SK-N-SH (cell line): ENCODE measurements around the gene ZNF609. TPM values are rescaled to one million over a fixed set of nuclear protein-coding genes. Genes with fewer than 3 reads are reported as not detected.

Experiments
- CTCF ChIA-PET: fragments of 300-600, 350-600 bp; formaldehyde crosslinking; extraction: SDS; loops from one replicate; lab custom pipeline; 2021; lab: Yijun Ruan, JAX
- POLR2A ChIA-PET: fragments of 350-600 bp; sonication (Branson Sonifier 250); formaldehyde crosslinking; extraction: SDS; loops from one replicate; lab custom pipeline; 2020; ENCODE audit warnings: antibody characterized with exemption, inconsistent platforms; lab: Yijun Ruan, JAX
- DNase-seq: peaks from one replicate; pipeline ENCODE4 v3.0.0; 2012
- H2AFZ ChIP-seq: fragments of 200-600 bp; sonication (generic); 2 replicates; pipeline ENCODE4 v1.8.1; 2016; ENCODE audit warnings: antibody characterized with exemption, mild to moderate bottlenecking, low read depth
- H3F3A ChIP-seq: fragments of 200-600 bp; sonication (generic); replicated peaks from 2 replicates; pipeline ENCODE3; 2016; ENCODE audit warnings: antibody characterized with exemption, mild to moderate bottlenecking; ENCODE audit not compliant: insufficient read depth
- H3K27ac ChIP-seq, 2 experiments: fragments of 200-500 bp in 1 of 2; fragments of 200-600 bp in 1 of 2; sonication (Bioruptor generic) in 1 of 2; sonication (generic), shearing (Covaris generic) in 1 of 2; 2 replicates each; pipeline versions ENCODE4 v1.5.1 to v1.6.1; 2014 to 2016; ENCODE audit warnings: low read depth in 2 of 2, inconsistent platforms in 1 of 2, low read length in 1 of 2, mild to moderate bottlenecking in 1 of 2, mixed read lengths in 1 of 2
- H3K27me3 ChIP-seq: fragments of 200-600 bp; sonication (generic), shearing (Covaris generic); 2 replicates; pipeline ENCODE4 v1.6.1; 2016; ENCODE audit warnings: mixed run types; ENCODE audit not compliant: insufficient read depth
- H3K36me3 ChIP-seq, 2 experiments: fragments of 200-500 bp in 1 of 2; fragments of 200-600 bp in 1 of 2; sonication (Bioruptor generic) in 1 of 2; sonication (generic) in 1 of 2; replicated peaks in 1 of 2; 2 replicates each; pipeline versions ENCODE3 to v1.5.1; 2014 to 2016; ENCODE audit warnings: low read length in 1 of 2, mild to moderate bottlenecking in 1 of 2; ENCODE audit not compliant: insufficient read depth in 2 of 2, control insufficient read depth in 1 of 2
- H3K4me1 ChIP-seq, 2 experiments: fragments of 200-500 bp in 1 of 2; fragments of 200-600 bp in 1 of 2; sonication (Bioruptor generic) in 1 of 2; sonication (generic), shearing (Covaris generic) in 1 of 2; 2 replicates each; pipeline versions ENCODE4 v1.5.1 to v1.6.1; 2014 to 2016; ENCODE audit warnings: low read depth in 1 of 2, low read length in 1 of 2, mixed run types in 1 of 2; ENCODE audit not compliant: insufficient read depth in 2 of 2, control insufficient read depth in 1 of 2
- H3K4me2 ChIP-seq: fragments of 200-600 bp; sonication (generic), shearing (Covaris generic); 2 replicates; pipeline ENCODE4 v1.6.1; 2017; ENCODE audit warnings: mixed run types
- H3K4me3 ChIP-seq, 2 experiments: fragments of 200-500 bp in 1 of 2; fragments of 200-600 bp in 1 of 2; sonication (Bioruptor generic) in 1 of 2; sonication (generic), shearing (Covaris generic) in 1 of 2; 2 replicates each; pipeline versions ENCODE4 v1.5.1 to v1.8.1; 2014 to 2016; ENCODE audit warnings: low read depth in 2 of 2, inconsistent platforms in 1 of 2, low read length in 1 of 2, mild to moderate bottlenecking in 1 of 2, mixed read lengths in 1 of 2, moderate library complexity in 1 of 2
- H3K79me2 ChIP-seq: fragments of 200-600 bp; sonication (generic); 2 replicates; pipeline ENCODE4 v1.8.1; 2017; ENCODE audit warnings: mild to moderate bottlenecking; ENCODE audit not compliant: insufficient read depth
- H3K9ac ChIP-seq: fragments of 200-600 bp; sonication (generic); 2 replicates; pipeline ENCODE4 v1.6.1; 2017; ENCODE audit warnings: mixed run types
- H3K9me2 ChIP-seq: fragments of 200-600 bp; sonication (generic); 2 replicates; pipeline ENCODE4 v1.6.1; 2017; ENCODE audit warnings: mixed run types
- H3K9me3 ChIP-seq: fragments of 200-600 bp; sonication (generic); 2 replicates; pipeline ENCODE4 v1.6.1; 2017; ENCODE audit warnings: mixed run types, mild to moderate bottlenecking, moderate library complexity
- H4K20me1 ChIP-seq: fragments of 200-600 bp; sonication (generic); 2 replicates; pipeline ENCODE4 v1.6.1; 2017; ENCODE audit warnings: mild to moderate bottlenecking, mixed run types; ENCODE audit not compliant: insufficient read depth
- CHD2 ChIP-seq: fragments of 150-350 bp; IDR thresholded peaks from 2 replicates; pipeline ENCODE4 v1.6.1; 2018; ENCODE audit warnings: low read length; ENCODE audit not compliant: partially characterized antibody
- ELF1 ChIP-seq: IDR thresholded peaks from 2 replicates; pipeline ENCODE4 v1.4.0; 2012
- EZH2phosphoT487 ChIP-seq: fragments of 200-600 bp; sonication (generic); IDR thresholded peaks from 2 replicates; pipeline ENCODE4 v1.6.1; 2017; ENCODE audit warnings: low read depth, mixed run types, mild to moderate bottlenecking, antibody characterized with exemption, moderate library complexity, borderline replicate concordance
- FOXJ3 ChIP-seq: sonication (generic); formaldehyde crosslinking; IDR thresholded peaks from 2 replicates; pipeline ENCODE4 v1.5.1; 2020; ENCODE audit warnings: mild to moderate bottlenecking, missing genetic modification reagents
- FOXM1 ChIP-seq: IDR thresholded peaks from 2 replicates; pipeline ENCODE4 v1.4.0; 2012; ENCODE audit warnings: low read depth, mild to moderate bottlenecking
- GABPA ChIP-seq: IDR thresholded peaks from 2 replicates; pipeline ENCODE4 v1.4.0; 2012; ENCODE audit warnings: low read depth, mild to moderate bottlenecking
- GATA2 ChIP-seq: sonication (generic); formaldehyde crosslinking; IDR thresholded peaks from 2 replicates; pipeline ENCODE4 v1.5.0; 2020; ENCODE audit warnings: mild to moderate bottlenecking, missing genetic modification reagents
- JUND ChIP-seq: IDR thresholded peaks from 2 replicates; pipeline ENCODE4 v1.4.0; 2012
- MEF2A ChIP-seq: IDR thresholded peaks from 2 replicates; pipeline ENCODE4 v1.4.0; 2012; ENCODE audit warnings: low read depth, borderline replicate concordance
- NRF1 ChIP-seq: IDR thresholded peaks from 2 replicates; pipeline ENCODE4 v1.6.1; 2012; ENCODE audit warnings: low read depth, mild to moderate bottlenecking, low read length
- RXRA ChIP-seq: IDR thresholded peaks from 2 replicates; pipeline ENCODE4 v1.4.0; 2012; ENCODE audit warnings: low read depth, mild to moderate bottlenecking, borderline replicate concordance
- SMC3 ChIP-seq: IDR thresholded peaks from 2 replicates; pipeline ENCODE4 v1.6.1; 2012; ENCODE audit warnings: low read depth, low read length, improper control_type of control experiment
- TCF12 ChIP-seq: IDR thresholded peaks from 2 replicates; pipeline ENCODE4 v1.4.0; 2012
- TEAD4 ChIP-seq: IDR thresholded peaks from 2 replicates; pipeline ENCODE4 v1.4.0; 2012; ENCODE audit warnings: mild to moderate bottlenecking, borderline replicate concordance; ENCODE audit not compliant: insufficient read depth
- WGBS: methylation state at CpG from one replicate; pipeline ENCODE4 v1.1.6; 2017; ENCODE audit warnings: low lambda C conversion rate; 5-methylcytosine and 5-hydroxymethylcytosine counted together
- polyA plus RNA-seq, 3 experiments: library from polyadenylated mRNA; depleted of rRNA; stranded (reverse); fragments of >200 nt; gene quantifications; 2 replicates each; pipeline ENCODE4 v1.2.3, GENCODE V29; 2012
- TF ChIP-seq, protein P1 (sequence below): IDR thresholded peaks from 2 replicates; pipeline ENCODE4 v1.4.0; 2012; ENCODE audit warnings: low read depth
- TF ChIP-seq, protein P2 (sequence below): IDR thresholded peaks from 2 replicates; pipeline ENCODE4 v1.4.0; 2012; ENCODE audit warnings: low read depth, borderline replicate concordance
- TF ChIP-seq, protein P3 (sequence below): fragments of 150-350 bp; IDR thresholded peaks from 2 replicates; pipeline ENCODE4 v1.6.1; 2017; ENCODE audit warnings: antibody characterized with exemption, low read length, low read depth, borderline replicate concordance

ZNF609 gene
- polyA plus RNA-seq, 1 of the 3 experiments (the other 2 are of a cell fraction), result 12.6 TPM

DNA sequence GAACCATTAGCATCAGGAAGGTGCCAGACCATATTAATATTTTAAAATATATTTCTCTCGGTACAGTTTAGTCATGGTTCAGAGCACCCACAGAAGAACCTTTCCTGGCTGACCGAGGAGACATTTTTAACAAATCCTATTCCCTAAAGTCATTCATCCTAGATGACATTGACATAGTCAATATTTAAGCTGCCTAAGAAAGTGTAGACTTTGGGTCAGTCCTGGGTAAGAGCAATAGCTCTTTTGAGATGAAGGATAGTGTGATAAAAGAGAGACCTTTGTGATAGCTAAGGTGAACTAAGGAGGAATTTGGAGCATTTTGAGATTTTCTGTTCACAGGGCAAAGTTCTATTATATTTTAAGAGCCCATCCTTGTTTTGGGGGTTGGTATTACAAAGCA, 47.5 kb downstream of the ZNF609 start:
- Histone ChIP-seq H4K20me1 (peaks cover 34% of the 10 kb centered on the region), H3K9ac (no peak overlapping the region), H2AFZ (no peak overlapping the region), H3F3A (peaks cover 28% of the 10 kb centered on the region), H3K4me1 (peaks cover 15 to 27% of the 10 kb centered on the region in 2 experiments), H3K36me3 (peaks cover 14 to 25% of the 10 kb centered on the region in 2 experiments), H3K27me3 (no peaks in the 10 kb centered on the region), H3K4me3 (no peak overlapping the region), H3K9me3 (no peaks in the 10 kb centered on the region), H3K9me2 (no peaks in the 10 kb centered on the region), H3K4me2 (peak overlapping the region; percentile 46; the same call in 1 of the 2 replicates), H3K27ac (peak overlapping the region; percentile 56 to 86), H3K79me2 (peaks cover 71% of the 10 kb centered on the region)
- POLR2A ChIA-PET, result interaction anchor here (1.2 kb wide), 1 partner anchor 48 kb away, joined by 3 read pairs; the partner anchor contains the start of gene ZNF609
- TF ChIP-seq GATA2 (CRISPR knock-in tag) (no peak), ELF1 (no peak), CHD2 (no peak), RXRA (no peak), GABPA (no peak), TCF12 (no peak), EZH2phosphoT487 (no peak), MEF2A (no peak), SMC3 (no peak)
- TF ChIP-seq, protein P1, sequence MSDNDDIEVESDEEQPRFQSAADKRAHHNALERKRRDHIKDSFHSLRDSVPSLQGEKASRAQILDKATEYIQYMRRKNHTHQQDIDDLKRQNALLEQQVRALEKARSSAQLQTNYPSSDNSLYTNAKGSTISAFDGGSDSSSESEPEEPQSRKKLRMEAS, result no peak
- DNase-seq, result no peak
- CTCF ChIA-PET, result interaction anchor here (0.9 to 1.4 kb wide), 2 partner anchors 145 to 174 kb away, joined by 3 to 5 read pairs; no protein-coding TSS in a partner anchor
- 79% methylated on average over 2 of the region's 2 CpGs for WGBS

DNA sequence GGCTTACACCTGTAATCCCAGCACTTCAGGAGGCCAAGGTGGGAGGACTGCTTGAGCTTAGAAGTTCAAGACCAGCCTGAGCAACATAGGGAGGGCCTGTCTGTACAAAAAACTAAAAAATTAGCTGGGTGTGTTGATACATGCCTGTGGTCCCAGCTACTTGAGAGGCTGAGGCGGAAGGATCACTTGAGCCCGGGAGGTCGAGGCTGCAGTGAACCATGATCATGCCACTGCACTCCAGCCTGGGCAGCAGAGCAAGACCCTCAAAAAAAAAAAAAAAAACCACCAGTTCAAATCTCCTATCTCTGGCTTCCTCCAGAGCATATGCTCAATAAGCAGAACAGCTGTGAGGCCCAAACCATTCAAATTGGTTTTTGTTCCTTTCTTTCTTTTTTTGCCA, 53.4 kb downstream of the ZNF609 start:
- Histone ChIP-seq H3K4me1 (peaks cover 0 to 16% of the 10 kb centered on the region in 2 experiments; a peak in 2 of 4 replicates), H3K79me2 (peaks cover 80% of the 10 kb centered on the region), H3K36me3 (peaks cover 0 to 27% of the 10 kb centered on the region in 2 experiments), H3F3A (peaks cover 16% of the 10 kb centered on the region), H3K9me3 (no peaks in the 10 kb centered on the region), H4K20me1 (peaks cover 9% of the 10 kb centered on the region), H2AFZ (no peak overlapping the region), H3K9me2 (no peaks in the 10 kb centered on the region), H3K4me2 (no peak overlapping the region), H3K4me3 (no peak overlapping the region), H3K9ac (no peak overlapping the region), H3K27me3 (no peaks in the 10 kb centered on the region), H3K27ac (no peak overlapping the region)
- POLR2A ChIA-PET, result interaction anchor here (0.7 to 1.3 kb wide), 2 partner anchors 13 to 52 kb away, joined by 3 read pairs; no protein-coding TSS in a partner anchor
- 89% methylated on average over 3 of the region's 3 CpGs for WGBS
- TF ChIP-seq NRF1, result no peak
- no peak for TF ChIP-seq TEAD4
- no peak for TF ChIP-seq FOXJ3 (CRISPR knock-in tag)
- TF ChIP-seq, protein P2, sequence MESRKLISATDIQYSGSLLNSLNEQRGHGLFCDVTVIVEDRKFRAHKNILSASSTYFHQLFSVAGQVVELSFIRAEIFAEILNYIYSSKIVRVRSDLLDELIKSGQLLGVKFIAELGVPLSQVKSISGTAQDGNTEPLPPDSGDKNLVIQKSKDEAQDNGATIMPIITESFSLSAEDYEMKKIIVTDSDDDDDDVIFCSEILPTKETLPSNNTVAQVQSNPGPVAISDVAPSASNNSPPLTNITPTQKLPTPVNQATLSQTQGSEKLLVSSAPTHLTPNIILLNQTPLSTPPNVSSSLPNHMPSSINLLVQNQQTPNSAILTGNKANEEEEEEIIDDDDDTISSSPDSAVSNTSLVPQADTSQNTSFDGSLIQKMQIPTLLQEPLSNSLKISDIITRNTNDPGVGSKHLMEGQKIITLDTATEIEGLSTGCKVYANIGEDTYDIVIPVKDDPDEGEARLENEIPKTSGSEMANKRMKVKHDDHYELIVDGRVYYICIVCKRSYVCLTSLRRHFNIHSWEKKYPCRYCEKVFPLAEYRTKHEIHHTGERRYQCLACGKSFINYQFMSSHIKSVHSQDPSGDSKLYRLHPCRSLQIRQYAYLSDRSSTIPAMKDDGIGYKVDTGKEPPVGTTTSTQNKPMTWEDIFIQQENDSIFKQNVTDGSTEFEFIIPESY, result no peak
- TF ChIP-seq JUND, result no peak
- no peak for TF ChIP-seq TCF12
- no peak for TF ChIP-seq FOXM1
- TF ChIP-seq, protein P3, sequence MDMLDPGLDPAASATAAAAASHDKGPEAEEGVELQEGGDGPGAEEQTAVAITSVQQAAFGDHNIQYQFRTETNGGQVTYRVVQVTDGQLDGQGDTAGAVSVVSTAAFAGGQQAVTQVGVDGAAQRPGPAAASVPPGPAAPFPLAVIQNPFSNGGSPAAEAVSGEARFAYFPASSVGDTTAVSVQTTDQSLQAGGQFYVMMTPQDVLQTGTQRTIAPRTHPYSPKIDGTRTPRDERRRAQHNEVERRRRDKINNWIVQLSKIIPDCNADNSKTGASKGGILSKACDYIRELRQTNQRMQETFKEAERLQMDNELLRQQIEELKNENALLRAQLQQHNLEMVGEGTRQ, result no peak
- TF ChIP-seq, protein P1, result no peak
- no peak for DNase-seq
- CTCF ChIA-PET, result interaction anchor here (0.7 to 1.2 kb wide), 2 partner anchors 11 to 76 kb away, joined by 3 to 5 read pairs; no protein-coding TSS in a partner anchor
